GM12875 (cell line): Measurements from ENCODE around the gene MEIS1.

Source experiments
- H3K4me3 ChIP-seq: one replicate; pipeline ENCODE4 v1.5.1; 2011; ENCODE audit warnings: low read depth, low read length, control low read depth
- TF ChIP-seq, protein P1 (sequence below): IDR thresholded peaks from 2 replicates; pipeline ENCODE4 v1.5.1; 2011; ENCODE audit warnings: low read depth, mild to moderate bottlenecking, control low read depth, inconsistent platforms, low read length, moderate library complexity, borderline replicate concordance; ENCODE audit not compliant: insufficient read depth

The MEIS1 gene

DNA sequence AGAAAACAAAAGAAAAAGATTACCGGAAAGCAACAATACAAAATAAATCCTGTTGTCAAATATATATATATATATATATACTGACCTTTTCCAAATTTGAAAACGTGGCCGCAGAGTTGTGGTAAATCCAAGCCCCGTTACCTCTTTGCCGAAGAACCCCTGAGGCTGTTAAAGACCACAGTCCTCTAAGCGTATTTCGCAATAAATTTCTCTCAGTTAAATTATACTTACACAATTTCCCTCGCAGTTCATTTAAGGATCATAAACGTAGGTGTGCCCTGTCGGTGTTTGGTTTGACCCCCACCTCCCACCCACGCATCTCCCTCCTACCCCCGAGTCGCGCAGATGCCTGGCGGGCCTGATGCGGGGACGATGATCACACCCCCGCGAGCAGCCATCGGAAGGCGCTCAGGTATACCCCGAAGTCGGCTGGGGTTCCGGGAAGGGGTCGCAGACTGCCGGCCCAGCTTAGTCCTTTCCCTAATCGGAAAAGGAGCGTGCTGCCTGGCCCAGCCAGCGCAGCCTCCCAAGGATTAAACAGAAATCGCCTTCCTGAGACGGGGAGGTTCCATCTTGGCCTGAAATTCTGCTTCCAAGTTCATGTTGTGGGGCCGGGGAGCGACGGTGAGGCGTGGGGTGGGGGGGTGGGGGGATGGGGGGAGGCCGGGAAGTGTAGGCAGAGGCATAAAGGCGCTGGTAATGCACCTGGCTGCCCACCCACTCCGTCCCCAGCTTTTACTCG, 2.9 kb upstream of the MEIS1 start:
- no peak overlapping the region for H3K4me3 ChIP-seq
- TF ChIP-seq, protein P1, sequence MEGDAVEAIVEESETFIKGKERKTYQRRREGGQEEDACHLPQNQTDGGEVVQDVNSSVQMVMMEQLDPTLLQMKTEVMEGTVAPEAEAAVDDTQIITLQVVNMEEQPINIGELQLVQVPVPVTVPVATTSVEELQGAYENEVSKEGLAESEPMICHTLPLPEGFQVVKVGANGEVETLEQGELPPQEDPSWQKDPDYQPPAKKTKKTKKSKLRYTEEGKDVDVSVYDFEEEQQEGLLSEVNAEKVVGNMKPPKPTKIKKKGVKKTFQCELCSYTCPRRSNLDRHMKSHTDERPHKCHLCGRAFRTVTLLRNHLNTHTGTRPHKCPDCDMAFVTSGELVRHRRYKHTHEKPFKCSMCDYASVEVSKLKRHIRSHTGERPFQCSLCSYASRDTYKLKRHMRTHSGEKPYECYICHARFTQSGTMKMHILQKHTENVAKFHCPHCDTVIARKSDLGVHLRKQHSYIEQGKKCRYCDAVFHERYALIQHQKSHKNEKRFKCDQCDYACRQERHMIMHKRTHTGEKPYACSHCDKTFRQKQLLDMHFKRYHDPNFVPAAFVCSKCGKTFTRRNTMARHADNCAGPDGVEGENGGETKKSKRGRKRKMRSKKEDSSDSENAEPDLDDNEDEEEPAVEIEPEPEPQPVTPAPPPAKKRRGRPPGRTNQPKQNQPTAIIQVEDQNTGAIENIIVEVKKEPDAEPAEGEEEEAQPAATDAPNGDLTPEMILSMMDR, result no peak

DNA sequence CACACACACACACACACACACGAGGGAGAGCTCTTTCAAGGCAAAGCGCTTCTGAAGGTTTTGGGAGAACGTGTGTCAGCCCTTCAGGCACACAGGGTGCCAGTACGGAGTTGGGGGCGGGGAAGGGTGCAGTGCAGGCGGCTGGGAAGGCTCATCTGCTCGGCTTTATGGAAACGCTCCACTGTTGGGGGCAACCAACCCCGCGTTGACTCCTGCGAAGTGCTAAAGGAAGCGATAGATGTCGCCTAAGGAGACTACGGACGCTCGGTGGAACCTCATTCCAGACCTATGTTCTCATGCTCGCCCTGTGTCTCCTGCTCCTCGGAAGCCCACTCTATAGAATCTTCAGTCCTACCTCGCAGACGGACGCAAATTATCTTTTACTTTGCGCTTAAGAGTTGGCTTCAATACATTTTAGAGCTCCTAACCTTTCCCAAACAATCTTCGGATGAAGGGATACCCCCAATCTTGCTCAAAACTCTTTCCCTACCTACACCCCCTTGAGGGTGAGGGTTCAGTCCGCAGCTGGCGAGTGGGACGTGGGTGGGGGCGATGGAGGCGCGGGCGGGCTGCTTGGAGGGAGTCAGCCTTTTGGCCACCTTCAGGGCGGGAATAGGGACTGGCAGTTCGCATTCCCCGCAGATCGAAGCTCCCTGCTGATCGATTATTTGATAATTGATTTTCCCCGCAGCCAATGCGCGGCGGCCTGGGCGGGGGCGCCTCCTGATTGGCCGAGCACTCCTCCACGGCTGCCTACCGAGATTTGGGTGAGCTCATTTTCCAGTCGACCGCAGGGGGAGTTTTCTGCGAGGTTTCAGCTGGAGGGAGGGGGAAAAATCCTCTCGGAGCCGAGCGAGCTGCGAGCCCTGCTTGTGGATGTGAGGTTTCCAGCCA, 1.9 kb upstream of the MEIS1 start:
- no peak overlapping the region for H3K4me3 ChIP-seq
- TF ChIP-seq, protein P1, result no peak

- TF ChIP-seq, protein P1, result no peak
- no peak overlapping the region for H3K4me3 ChIP-seq
Measured at GRCh38 chr2:66433695-66433944, 1.3 kb upstream of the MEIS1 start.

- TF ChIP-seq, protein P1, result no peak
- H3K4me3 ChIP-seq, result no peak overlapping the region
Measured at GRCh38 chr2:66433945-66434678, 813 bp upstream of the MEIS1 start.

- no peak overlapping the region for H3K4me3 ChIP-seq
- TF ChIP-seq, protein P1, result no peak
Measured at GRCh38 chr2:66435549-66435875, 587 bp downstream of the MEIS1 start.

DNA sequence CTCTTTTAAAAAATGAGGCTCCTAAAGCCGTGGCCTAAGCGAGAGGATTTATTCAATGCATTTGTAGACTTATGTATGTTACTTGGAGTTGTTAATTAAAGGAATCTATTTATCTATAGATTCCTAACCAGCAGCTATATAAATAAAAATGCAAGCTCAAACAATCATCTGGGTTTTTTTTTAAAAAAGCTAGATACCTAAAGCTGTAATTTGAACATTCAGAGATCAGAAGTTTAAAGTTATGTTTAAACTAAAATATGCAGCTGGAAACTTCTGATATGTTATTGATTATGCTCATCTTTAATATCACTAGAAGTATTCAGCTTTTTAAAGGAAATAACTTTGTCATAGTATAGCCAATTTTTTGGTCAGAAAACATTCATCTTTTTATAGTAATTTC, 1.0 kb downstream of the MEIS1 start:
- no peak overlapping the region for H3K4me3 ChIP-seq
- TF ChIP-seq, protein P1, result no peak
